ENCODE results near the gene EEPD1. TPM values are rescaled to one million over a fixed set of nuclear protein-coding genes. Genes with fewer than 3 reads are reported as not detected.

The EEPD1 gene
- total RNA-seq, 1 experiment from 2014 or later, result 0.67 TPM

DNA sequence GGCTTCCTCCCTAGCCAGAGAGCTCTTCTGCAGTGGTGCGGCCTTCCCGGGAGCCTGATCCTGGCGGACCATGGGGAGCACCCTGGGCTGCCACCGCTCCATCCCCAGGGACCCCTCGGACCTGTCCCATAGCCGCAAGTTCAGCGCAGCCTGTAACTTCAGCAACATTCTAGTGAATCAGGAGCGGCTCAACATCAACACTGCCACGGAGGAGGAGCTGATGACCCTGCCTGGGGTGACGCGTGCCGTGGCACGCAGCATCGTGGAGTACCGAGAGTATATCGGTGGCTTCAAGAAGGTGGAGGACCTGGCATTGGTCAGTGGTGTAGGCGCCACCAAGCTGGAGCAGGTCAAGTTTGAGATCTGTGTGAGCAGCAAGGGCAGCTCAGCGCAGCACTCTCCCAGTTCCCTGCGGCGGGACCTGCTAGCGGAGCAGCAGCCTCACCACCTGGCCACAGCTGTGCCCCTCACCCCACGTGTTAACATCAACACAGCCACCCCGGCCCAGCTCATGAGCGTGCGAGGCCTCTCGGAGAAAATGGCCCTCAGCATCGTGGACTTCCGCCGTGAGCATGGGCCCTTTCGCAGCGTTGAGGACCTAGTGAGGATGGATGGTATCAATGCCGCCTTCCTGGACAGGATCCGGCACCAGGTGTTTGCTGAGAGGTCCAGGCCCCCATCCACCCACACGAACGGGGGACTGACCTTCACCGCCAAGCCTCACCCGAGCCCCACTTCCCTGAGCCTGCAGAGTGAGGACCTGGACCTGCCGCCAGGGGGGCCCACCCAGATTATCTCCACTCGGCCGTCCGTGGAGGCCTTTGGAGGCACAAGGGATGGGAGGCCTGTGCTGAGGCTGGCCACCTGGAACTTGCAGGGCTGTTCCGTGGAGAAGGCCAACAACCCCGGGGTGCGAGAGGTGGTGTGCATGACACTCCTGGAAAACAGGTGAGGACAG lies 1.5 kb downstream of the EEPD1 start:
- DNase-seq (ENCODE audit: extremely low read depth, low read depth), result no peak

GRCh38 chr7:36155811-36156361 lies 2.8 kb downstream of the EEPD1 start:
- no peak for DNase-seq (ENCODE audit: extremely low read depth, low read depth)

GRCh38 chr7:36157527-36158320 lies 4.7 kb downstream of the EEPD1 start:
- no peak for DNase-seq (ENCODE audit: extremely low read depth, low read depth)

DNA sequence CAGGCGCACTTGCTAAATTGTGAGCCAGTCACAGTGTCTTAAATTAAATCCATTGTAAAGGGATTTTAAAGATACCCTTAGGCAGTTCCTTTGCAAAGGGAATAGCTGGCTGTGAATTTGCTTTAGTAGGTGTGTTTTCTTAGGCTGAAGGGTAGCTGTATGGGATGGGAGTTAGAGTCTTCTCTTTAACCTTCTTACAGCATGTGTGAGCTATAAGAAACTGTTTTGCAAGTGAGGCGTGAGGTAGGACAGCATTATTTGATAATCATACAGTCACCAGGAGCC lies 5.2 kb downstream of the EEPD1 start:
- DNase-seq (ENCODE audit: extremely low read depth, low read depth), result no peak

GRCh38 chr7:36159618-36160017 lies 6.6 kb downstream of the EEPD1 start:
- DNase-seq (ENCODE audit: extremely low read depth, low read depth), result no peak

GRCh38 chr7:36160313-36160712 lies 7.3 kb downstream of the EEPD1 start:
- DNase-seq (ENCODE audit: extremely low read depth, low read depth), result no peak

DNA sequence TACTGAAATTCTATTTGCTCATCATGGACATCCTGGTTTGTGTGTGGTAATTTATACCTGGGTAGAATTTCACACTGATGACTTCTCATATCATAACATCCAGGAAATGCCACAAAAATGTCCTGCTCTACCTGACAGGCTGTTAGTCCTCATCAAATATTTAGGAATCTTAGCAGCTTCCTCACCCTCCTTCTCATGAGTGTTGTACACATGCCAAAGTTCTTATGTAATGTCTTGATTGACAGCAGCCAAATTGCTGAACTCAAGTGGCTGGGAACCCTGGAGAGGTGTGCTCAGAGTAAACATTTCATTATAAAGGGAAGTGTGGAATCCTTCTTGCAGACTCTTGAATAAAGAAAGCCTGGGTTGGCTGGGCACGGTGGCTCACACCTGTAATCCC lies 8.9 kb downstream of the EEPD1 start:
- DNase-seq (ENCODE audit: extremely low read depth, low read depth), result no peak

DNA sequence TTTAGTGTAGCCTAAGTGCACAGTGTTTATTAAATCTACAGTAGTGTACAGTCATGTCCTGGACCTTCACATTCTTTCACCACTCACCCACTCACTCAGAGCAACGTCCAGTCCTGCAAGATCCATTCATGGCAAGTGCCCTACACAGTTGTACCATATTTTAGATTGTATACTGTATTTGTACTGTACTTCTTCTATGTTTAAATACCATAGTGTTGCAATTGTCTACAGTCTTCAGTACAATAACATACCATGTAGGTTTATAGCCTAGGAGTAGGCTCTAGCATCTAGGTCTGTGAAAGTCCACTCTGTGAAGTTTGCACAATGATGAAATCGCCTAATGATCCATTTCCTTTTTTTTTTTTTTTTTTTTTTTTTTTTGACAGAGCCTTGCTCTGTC lies 12.0 kb downstream of the EEPD1 start:
- DNase-seq (ENCODE audit: extremely low read depth, low read depth), result no peak

- no peak for DNase-seq (ENCODE audit: extremely low read depth, low read depth)
Measured at GRCh38 chr7:36165802-36166201, 12.7 kb downstream of the EEPD1 start.

- DNase-seq (ENCODE audit: extremely low read depth, low read depth), result no peak
Measured at GRCh38 chr7:36167403-36168050, 14.5 kb downstream of the EEPD1 start.

GRCh38 chr7:36171503-36171902 lies 18.4 kb downstream of the EEPD1 start:
- DNase-seq (ENCODE audit: extremely low read depth, low read depth), result no peak

- DNase-seq (ENCODE audit: extremely low read depth, low read depth), result no peak
Measured at GRCh38 chr7:36175886-36176285, 22.8 kb downstream of the EEPD1 start.

DNA sequence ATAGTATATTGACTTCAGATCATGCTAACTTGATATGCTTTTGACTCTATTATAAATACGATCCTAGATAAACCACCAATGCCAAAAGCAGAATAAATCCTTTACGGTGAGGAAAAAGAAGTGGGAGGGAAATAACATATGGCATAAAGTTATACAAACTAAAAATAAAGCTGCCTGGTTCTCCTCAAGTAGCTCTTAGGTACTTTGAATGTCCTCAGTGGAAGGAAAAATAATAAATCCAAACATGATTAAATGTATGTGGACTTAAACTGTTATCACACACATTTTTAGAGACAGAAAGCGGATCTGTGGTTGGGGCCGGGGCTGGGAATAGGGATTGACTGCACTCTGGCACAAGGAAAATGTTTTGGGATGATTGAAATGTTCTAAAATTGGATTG lies 23.6 kb downstream of the EEPD1 start:
- no peak for DNase-seq (ENCODE audit: extremely low read depth, low read depth)

DNA sequence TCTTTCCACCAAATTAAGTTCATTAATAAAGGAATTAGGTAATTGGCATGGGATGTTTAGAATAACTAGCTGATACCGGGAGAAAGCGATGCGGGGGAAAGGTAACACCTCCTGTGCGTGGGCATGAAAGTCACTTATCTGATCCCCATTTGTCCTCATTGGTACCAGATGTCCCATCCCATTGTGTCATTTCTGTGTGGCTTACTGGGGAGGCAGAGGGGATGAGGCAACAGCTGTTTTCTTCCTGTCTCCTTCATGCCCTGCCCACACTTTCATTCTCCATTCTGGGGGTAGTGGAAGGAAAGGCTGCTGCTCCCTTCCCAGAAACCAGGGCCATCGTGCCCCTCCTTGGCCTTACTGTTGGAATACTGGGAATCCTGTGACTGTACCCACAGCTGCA lies 27.1 kb downstream of the EEPD1 start:
- DNase-seq (ENCODE audit: extremely low read depth, low read depth), result no peak

- DNase-seq (ENCODE audit: extremely low read depth, low read depth), result no peak
Measured at GRCh38 chr7:36181668-36182067, 28.6 kb downstream of the EEPD1 start.

- DNase-seq (ENCODE audit: extremely low read depth, low read depth), result no peak
Measured at GRCh38 chr7:36182854-36183604, 30.0 kb downstream of the EEPD1 start.

- DNase-seq (ENCODE audit: extremely low read depth, low read depth), result no peak
Measured at GRCh38 chr7:36185092-36185491, 32.0 kb downstream of the EEPD1 start.

DNA sequence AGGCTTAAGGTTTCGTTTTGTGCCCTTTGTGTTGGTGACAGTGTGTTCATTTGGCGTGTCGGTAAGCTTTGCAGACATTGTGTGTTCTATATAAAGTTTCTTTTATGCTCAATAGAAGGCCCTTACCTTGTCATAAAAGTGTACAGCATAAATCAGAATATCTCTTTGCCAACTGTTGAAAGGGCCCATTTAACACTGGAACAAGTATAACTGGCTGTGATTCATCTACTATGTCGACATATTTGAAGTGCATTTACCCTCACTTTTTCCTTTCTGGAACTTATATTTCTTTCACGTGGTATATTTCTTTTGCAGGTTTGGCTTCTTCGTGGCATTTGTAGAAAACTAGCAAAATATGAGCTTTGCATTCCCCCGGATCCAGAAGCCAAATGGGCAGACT lies 32.7 kb downstream of the EEPD1 start:
- no peak for DNase-seq (ENCODE audit: extremely low read depth, low read depth)

DNA sequence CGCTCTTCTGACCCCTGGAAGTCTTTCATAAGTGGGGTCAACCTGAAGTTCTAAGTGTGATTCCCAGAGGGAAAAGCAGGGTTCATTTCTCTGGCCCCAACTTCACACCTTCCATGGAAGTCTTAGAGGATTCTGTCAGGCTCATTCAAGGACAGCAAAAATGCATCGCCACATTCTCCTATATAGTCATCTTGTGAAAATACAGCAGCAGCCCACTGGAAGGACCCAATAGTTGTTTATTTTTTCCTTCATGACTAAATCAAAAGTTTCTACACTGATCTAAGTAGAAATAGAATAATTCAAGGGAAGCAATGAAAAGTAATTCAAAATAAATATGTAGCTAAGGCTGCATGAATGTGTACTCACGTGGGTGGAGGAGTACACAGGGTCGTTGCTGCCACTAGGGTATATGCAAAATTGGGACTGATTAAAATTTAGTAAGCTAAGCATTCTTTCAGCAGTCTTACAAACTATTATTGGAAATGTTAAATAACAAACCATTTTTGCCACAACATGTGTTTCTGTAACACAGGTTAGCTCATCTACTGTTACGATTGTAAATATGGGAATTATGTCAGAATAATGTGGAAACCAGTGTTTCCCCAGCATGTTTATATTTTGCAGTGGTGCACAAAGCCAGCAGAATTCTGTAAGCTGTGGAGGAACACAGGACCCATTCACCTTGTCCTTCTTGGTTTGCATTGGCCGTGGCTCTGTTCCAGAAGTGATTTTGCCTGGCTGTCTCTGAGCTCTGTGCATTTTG lies 33.5 kb downstream of the EEPD1 start:
- DNase-seq (ENCODE audit: extremely low read depth, low read depth), result no peak

GRCh38 chr7:36188266-36188665 lies 35.2 kb downstream of the EEPD1 start:
- DNase-seq (ENCODE audit: extremely low read depth, low read depth), result no peak
